Esophagus mucosa (tissue), 1 donor: ENCODE data around the gene CCDC7. TPM values are rescaled to one million over a fixed set of nuclear protein-coding genes. Genes with fewer than 3 reads are reported as not detected.
"Not testable (repeated sequence)": the region's sequence is repeated elsewhere in the genome, so short reads cannot be mapped to it uniquely, and the experiment has no call there.

Experiments used
- ATAC-seq: fragments of 200-7000 bp; cut with Tn5 transposase; one replicate; pipeline ENCODE4 v1.9.1; 2020
- total RNA-seq: library from RNA; stranded (reverse); gene quantifications from one replicate; pipeline ENCODE4 v1.2.4, GENCODE V29; 2023
- donor health status: DM: yes; HTN: yes; CAD: no.

The CCDC7 gene
- 4.2 TPM for total RNA-seq

GRCh38 chr10:32445740-32446535, at the start of gene CCDC7:
CCDC7 (plus strand) TSS chr10:32446140; CDS start chr10:32451643, 5,503 bp downstream.
- peak; percentile 98 for ATAC-seq

DNA sequence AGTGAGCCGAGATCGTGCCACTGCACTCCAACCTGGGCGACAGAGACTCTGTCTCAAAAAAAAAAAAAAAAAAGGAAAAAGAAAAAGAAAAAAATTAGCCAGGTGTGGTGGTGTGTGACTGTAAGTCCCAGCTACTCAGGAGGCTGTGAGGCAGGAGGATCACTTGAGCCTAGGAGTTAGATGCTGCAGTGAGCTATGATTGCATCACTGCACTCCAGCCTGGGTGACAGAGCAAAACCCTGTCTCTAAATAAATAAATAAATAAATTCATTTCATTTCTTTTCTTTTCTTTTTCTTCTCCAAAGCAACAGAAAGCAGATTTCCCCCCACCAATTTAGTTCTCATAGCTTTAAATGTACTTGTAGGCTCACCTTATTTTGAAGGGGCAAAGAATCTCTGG, 48.8 kb upstream of the CCDC7 start:
- ATAC-seq: not testable (repeated sequence)

DNA sequence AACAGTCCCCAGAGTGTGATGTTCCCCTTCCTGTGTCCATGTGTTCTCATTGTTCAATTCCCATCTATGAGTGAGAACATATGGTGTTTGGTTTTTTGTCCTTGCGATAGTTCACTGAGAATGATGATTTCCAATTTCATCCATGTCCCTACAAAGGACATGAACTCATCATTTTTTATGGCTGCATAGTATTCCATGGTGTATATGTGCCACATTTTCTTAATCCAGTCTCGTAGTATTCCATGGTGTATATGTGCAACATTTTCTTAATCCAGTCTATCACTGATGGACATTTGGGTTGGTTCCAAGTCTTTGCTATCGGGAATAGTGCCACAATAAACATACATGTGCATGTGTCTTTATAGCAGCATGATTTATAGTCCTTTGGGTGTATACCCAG, 46.2 kb upstream of the CCDC7 start:
- not testable (repeated sequence) for ATAC-seq

DNA sequence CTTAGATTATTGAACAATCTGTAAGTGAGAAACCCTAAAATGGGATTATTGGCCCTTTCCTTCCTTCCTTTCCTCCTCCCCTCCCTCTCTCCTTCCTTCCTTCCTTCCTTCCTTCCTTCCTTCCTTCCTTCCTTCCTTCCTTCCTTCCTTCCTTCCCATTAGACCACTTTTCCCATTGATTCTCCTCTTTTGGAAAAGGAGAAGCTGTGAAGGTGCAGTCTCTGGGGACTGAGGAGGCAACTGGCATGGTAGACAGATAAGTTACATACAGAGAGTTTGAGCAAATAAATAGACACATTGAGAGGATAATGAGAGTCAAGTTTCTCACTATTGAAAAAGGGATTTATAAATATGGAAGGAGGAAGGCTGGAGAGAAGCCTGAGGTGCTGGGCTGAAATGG, 45.0 kb upstream of the CCDC7 start:
- ATAC-seq: no peak

- ATAC-seq: no peak
These were observed 43.4 kb upstream of the CCDC7 start for GRCh38 chr10:32402499-32402898.

GRCh38 chr10:32403091-32403490, 42.8 kb upstream of the CCDC7 start:
- ATAC-seq: no peak

- no peak for ATAC-seq
These were observed 37.2 kb upstream of the CCDC7 start for GRCh38 chr10:32408690-32409089.

- ATAC-seq: no peak
These were observed 36.2 kb upstream of the CCDC7 start for GRCh38 chr10:32409741-32410140.

DNA sequence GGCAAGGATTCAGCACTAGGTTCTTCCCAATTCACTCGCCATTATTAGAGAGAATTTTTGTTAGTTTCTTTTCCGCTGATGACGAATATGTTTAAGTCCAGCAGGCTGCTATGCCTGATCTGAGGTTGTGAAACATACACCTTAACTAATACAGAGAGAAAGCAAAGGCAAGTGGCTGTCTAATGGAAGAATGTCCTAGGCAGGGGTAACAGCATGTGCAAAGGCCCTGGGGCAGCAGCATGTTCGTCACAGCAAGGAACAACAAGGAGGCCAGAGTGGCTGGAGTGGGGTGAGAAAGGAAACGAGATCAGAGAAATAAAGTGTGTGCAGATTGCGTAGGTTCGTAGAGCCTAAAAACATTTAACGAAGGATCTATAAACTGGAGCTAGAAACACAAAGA, 35.4 kb upstream of the CCDC7 start:
- ATAC-seq: no peak

DNA sequence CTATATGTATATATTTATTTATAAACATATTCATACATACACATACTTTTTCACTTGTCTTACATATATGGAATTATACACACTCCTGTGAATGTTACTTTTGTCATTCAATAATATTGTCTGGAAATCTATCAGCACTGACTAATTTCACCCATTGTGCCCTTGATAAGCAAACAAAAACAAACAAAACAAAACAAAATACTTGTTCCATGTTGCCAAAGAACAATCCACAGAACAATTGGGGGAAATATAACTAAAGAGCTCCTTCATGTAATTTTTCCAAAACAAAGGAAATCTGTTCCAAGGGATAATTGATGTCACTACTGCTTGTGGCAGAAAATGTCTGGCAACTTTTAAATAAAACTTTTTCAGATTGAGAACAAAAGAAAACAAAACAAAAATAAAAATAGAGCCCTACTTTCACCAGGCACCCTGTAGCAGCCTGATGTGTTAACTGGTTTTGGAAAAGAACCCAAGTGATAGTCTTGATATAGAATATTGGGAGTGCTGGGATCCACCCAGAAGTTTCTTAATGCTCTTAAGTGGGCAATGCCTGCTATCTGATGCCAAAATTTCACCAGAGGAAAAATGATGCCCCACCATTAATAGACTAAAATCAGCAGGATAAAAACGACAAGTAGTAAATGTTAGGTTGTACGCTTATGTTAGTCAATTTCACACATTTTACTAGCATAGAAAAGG, 34.0 kb upstream of the CCDC7 start:
- no peak for ATAC-seq

GRCh38 chr10:32412499-32412853, 33.5 kb upstream of the CCDC7 start:
- ATAC-seq: no peak

DNA sequence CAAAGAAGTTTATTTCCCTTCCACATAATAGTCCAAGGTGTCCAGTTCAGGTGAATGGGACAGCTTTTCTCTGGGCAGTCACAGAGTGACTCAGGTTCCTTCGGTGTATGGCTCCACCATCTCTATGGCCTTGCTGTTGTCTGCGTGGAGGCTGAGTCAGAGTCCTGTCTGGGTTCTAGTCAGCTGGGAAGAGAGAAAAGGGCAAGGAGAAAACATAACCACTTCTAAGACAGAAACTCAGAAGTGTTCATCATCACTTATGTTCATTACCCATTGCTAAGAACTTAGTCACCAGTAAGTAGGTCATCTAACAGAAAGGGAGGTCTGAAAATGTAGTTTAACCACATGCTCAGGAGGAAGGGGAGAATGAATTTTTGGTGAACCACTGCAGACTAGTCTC, 32.4 kb upstream of the CCDC7 start:
- ATAC-seq: no peak

- ATAC-seq: no peak
These were observed 30.6 kb upstream of the CCDC7 start for GRCh38 chr10:32415361-32415760.

DNA sequence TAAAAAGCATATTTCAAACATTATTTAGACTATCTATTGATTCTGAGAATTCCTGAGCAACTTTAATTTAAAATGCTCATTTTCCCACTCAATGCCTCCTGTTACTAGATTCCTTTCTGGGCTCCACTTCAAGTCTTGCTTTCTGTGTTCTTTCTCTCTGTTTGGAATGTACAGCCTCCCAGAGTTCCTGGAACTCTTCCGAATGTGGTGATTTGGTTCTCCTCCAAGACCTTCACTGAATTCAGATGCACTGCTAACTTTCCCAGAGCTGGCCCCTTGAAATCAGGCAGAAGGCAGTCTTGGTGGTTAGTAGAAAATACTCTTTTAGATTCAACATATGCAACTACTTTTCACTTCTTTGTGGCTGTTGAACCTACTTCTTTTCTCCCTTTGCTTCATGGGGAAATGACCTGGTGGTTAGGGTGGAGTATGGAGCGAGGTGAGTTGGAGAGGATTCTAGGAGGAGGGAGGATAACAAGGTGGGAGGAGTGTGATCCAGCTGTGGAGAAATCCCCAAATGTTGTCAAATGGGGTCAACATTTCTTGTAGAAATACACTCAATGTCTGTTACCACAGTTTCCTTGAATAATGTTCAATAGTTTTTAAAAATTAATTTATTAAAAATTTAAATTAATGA, 27.9 kb upstream of the CCDC7 start:
- ATAC-seq: no peak

GRCh38 chr10:32418572-32418971, 27.4 kb upstream of the CCDC7 start:
- no peak for ATAC-seq

- no peak for ATAC-seq
These were observed 26.3 kb upstream of the CCDC7 start for GRCh38 chr10:32419615-32420014.

- no peak for ATAC-seq
These were observed 19.8 kb upstream of the CCDC7 start for GRCh38 chr10:32426186-32426585.

GRCh38 chr10:32433542-32433941, 12.4 kb upstream of the CCDC7 start:
- no peak for ATAC-seq

DNA sequence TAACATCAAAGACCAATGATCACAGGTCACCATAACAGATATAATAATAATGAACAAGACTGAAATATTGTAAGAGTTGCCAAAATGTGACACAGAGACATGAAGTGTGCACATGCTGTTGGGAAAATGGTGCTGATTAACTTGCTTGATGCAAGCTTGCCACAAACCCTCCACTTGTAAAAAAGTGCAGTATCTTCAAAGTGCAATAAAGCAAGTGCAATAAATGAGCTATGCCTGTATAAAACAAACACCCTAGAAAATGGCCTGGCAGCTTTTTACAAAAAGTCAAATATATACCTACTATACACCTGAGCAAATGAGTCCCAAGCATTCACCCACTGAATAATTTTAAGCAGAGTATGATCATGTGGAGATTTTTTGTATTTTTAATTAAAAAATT, 9.7 kb upstream of the CCDC7 start:
- no peak for ATAC-seq

DNA sequence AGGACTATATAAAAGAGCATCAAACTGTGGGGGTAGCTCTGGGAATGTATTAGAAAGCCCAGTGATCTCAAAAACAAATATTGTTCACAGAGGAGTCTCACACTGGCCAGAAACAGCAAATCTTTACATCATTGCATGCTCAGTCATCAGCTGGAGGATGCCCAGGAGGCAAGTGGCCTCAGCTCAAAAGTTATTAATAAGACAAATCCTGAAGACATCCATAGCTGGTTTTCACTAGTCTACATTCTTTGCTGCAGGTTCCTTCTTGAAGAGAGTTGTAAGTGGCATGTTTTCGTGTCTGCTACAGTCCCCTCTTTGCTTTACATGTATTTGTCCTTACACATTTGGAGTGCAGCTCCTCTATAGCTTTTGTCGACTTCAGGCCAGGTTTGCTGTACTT, 8.6 kb upstream of the CCDC7 start:
- no peak for ATAC-seq

DNA sequence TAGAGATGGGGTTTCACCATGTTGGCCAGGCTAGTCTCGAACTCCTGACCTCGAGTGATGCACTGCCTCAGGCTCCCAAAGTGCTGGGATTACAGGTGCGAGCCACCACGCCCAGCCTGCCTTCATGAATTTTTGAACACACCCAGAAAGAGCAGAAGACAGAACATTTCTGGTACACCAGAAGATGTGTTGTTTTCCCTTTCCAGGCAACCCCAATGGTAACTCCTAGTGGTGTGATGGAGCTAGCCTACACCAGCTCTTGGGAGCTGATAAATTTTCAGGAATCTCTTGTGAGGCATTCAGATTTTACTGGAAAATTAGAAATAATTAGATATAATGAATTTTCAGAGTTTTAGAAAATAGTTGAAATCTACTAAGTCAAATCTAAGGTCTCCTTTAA, 904 bp upstream of the CCDC7 start:
- ATAC-seq: no peak

DNA sequence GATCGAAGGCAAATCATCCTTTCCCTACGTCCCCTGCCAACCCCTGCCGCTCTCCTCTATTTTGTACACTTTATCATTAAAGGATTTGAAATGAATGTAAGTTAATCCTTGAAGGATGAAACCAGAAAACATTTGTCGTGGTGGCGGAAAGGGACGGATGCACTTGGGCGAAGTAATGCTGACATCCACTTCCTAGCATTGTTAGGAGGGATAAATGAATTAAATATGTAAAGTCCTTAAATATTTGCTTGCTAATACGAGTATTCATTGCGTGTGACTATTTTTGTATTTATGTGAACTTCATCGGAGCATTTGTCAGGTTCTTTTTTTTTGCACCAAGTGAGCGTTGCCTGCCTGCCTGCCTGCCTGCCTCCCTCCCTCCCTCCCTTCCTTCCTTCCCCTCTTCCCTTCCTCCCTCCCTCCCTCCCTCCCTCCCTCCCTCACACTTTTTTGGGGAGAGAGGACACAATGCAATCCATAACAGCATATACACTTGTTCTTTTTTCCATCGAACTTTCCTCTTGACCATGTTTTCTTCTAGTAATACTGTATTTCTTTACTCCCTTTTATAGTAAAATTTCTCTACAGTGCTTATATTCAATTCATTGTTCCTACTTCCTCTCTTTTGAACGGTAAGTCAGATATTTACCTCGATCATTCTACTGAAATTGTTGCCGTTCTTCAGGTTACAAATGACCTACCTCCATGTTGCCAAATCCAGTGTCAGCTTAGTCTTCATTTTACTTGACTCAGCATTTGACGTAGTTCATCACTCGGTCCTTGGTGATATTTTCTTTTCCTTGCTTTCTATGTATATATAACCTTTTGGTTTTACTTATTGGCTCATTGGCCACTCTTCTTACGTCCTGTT, 831 bp downstream of the CCDC7 start:
- no peak for ATAC-seq

DNA sequence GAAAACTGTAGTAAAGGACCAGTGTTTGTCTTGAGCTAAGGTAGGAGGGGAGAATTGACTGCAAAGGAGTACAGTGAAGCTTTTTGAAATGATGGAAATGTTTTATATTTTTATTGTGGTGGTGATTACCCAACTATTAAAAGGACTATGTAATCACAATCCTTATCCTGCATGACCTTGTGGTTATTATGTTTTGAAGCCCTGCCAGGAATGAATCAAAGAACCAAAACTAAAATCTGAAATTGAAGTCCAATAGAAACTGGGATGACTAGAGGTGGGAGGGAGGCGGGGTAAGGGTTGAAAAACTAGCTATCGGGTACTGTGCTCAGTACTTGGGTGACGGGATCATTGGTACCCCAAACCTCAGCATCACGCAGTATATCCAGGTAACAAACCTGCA, 8.2 kb downstream of the CCDC7 start:
- no peak for ATAC-seq
